ENCODE data around the gene MEX3C.

- no peak for TF ChIP-seq CTCF (conservative IDR thresholded peaks at IDR 0.05)
- no peak for TF ChIP-seq ZFX (IDR thresholded peaks at IDR 0.05)
Measured at GRCh38 chr18:51236225-51236624, 38.7 kb upstream of the MEX3C start.
